MCF 10A (cell line): ENCODE data around the gene SIGLEC1. TPM values are rescaled to one million over a fixed set of nuclear protein-coding genes. Genes with fewer than 3 reads are reported as not detected.

Experiments used
- BruUV-seq: library from RNA; stranded (reverse); fragments of 400-500 nt; replicated peaks from 2 replicates; lab custom pipeline; 2021; lab: Mats Ljungman, UMichigan
- CTCF ChIA-PET: fragments of 300-600 bp; sonication (Branson Sonifier 250); formaldehyde crosslinking; extraction: SDS; loops from one replicate; lab custom pipeline; 2021; ENCODE audit warnings: antibody characterized with exemption, inconsistent platforms; lab: Yijun Ruan, JAX
- POLR2A ChIA-PET: fragments of 300-600, 350-650 bp; sonication (Branson Sonifier 250); formaldehyde crosslinking; extraction: SDS; loops from one replicate; lab custom pipeline; 2020; ENCODE audit warnings: antibody characterized with exemption, inconsistent platforms; lab: Yijun Ruan, JAX
- DNase-seq: peaks from one replicate; pipeline ENCODE4 v3.0.0-alpha.2; 2018; ENCODE audit not compliant: unreplicated experiment
- H3K27ac Mint-ChIP-seq: one replicate; pipeline ENCODE4 v1.8.0; 2022; ENCODE audit warnings: mild to moderate bottlenecking, low read depth, mixed read lengths; ENCODE audit not compliant: unreplicated experiment
- H3K27me3 Mint-ChIP-seq: one replicate; pipeline ENCODE4 v1.8.0; 2022; ENCODE audit warnings: mixed read lengths; ENCODE audit not compliant: insufficient read depth, unreplicated experiment
- H3K36me3 Mint-ChIP-seq: one replicate; pipeline ENCODE4 v1.8.0; 2022; ENCODE audit warnings: mild to moderate bottlenecking, moderate library complexity, mixed read lengths; ENCODE audit not compliant: insufficient read depth, unreplicated experiment
- H3K4me1 Mint-ChIP-seq: one replicate; pipeline ENCODE4 v1.8.0; 2022; ENCODE audit warnings: mixed read lengths; ENCODE audit not compliant: insufficient read depth, unreplicated experiment
- H3K4me3 Mint-ChIP-seq: one replicate; pipeline ENCODE4 v1.8.0; 2022; ENCODE audit warnings: mild to moderate bottlenecking, moderate library complexity, mixed read lengths; ENCODE audit not compliant: unreplicated experiment
- H3K9me3 Mint-ChIP-seq: one replicate; pipeline ENCODE4 v1.8.0; 2022; ENCODE audit warnings: mixed read lengths; ENCODE audit not compliant: unreplicated experiment
- CTCF ChIP-seq: fragments of 200-600 bp; IDR thresholded peaks from one replicate; pipeline ENCODE4 v1.8.0; 2022; ENCODE audit warnings: antibody characterized with exemption, mild to moderate bottlenecking; ENCODE audit not compliant: unreplicated experiment
- intact Hi-C: fragments of 100-400 bp; cut with micrococcal nuclease; formaldehyde crosslinking; loops from 2 replicates; pipeline ENCODE4 v1.14.1; 2022
- total RNA-seq: library from RNA; stranded (reverse); gene quantifications from 2 replicates; pipeline ENCODE4 v1.2.3, GENCODE V29; 2022

Gene SIGLEC1
- total RNA-seq, 1 experiment from 2014 or later: not detected

- Mint-ChIP-seq H3K9me3 (no peaks in the 10 kb centered on the region), H3K4me3 (no peak overlapping the region), H3K4me1 (no peaks in the 10 kb centered on the region), H3K27ac (no peak overlapping the region), H3K27me3 (no peaks in the 10 kb centered on the region), H3K36me3 (no peaks in the 10 kb centered on the region)
- no TSS peak for BruUV-seq
- intact Hi-C loops: no loop called here
- CTCF ChIA-PET: interaction anchor here (1.0 to 1.2 kb wide), 4 partner anchors 8 to 116 kb away, joined by 3 to 4 read pairs (median 3); partner anchors contain the start of gene AP5S1
- POLR2A ChIA-PET: interaction anchor here (0.9 to 1.3 kb wide), 3 partner anchors 19 to 157 kb away, joined by 3 read pairs; no protein-coding TSS in a partner anchor
- TF ChIP-seq CTCF: no peak
- no peak for DNase-seq
Measured at GRCh38 chr20:3704087-3704486, 8.3 kb downstream of the SIGLEC1 start.

- no peaks in the 10 kb centered on the region for H3K9me3 Mint-ChIP-seq
- no peak overlapping the region for H3K4me3 Mint-ChIP-seq
- no peak overlapping the region for H3K27ac Mint-ChIP-seq
- CTCF ChIA-PET: interaction anchor here (1.4 to 1.7 kb wide), 2 partner anchors 8 to 26 kb away, joined by 6 to 9 read pairs; no protein-coding TSS in a partner anchor
- no TSS peak for BruUV-seq
- H3K4me1 Mint-ChIP-seq: no peaks in the 10 kb centered on the region
- POLR2A ChIA-PET: interaction anchor here (1.3 kb wide), 1 partner anchor 156 kb away, joined by 3 read pairs; no protein-coding TSS in a partner anchor
- no peaks in the 10 kb centered on the region for H3K36me3 Mint-ChIP-seq
- DNase-seq: no peak
- intact Hi-C loops: no loop called here
- no peaks in the 10 kb centered on the region for H3K27me3 Mint-ChIP-seq
- TF ChIP-seq CTCF: no peak
Measured at GRCh38 chr20:3702611-3703391, 9.6 kb downstream of the SIGLEC1 start.

- Mint-ChIP-seq H3K4me1 (no peaks in the 10 kb centered on the region), H3K9me3 (no peaks in the 10 kb centered on the region), H3K27ac (no peak overlapping the region), H3K36me3 (no peaks in the 10 kb centered on the region), H3K27me3 (no peaks in the 10 kb centered on the region), H3K4me3 (no peak overlapping the region)
- no TSS peak for BruUV-seq
- intact Hi-C loops: no loop called here
- TF ChIP-seq CTCF: no peak
- no peak for DNase-seq
- ChIA-PET POLR2A (no interaction called here), CTCF (interaction anchor here (1.4 to 6.9 kb wide), 3 partner anchors 10 to 24 kb away, joined by 6 to 49 read pairs (median 9); partner anchors contain the start of gene SIGLEC1)
Measured at GRCh38 chr20:3701061-3701998, 11.1 kb downstream of the SIGLEC1 start.
